8988T (cell line): ENCODE data around the gene GPR35.
"Not testable (repeated sequence)": the region's sequence is repeated elsewhere in the genome, so short reads cannot be mapped to it uniquely, and the experiment has no call there.

Source experiments
- DNase-seq: peaks from one replicate; pipeline ENCODE4 v3.0.0; 2011

GPR35 gene

DNA sequence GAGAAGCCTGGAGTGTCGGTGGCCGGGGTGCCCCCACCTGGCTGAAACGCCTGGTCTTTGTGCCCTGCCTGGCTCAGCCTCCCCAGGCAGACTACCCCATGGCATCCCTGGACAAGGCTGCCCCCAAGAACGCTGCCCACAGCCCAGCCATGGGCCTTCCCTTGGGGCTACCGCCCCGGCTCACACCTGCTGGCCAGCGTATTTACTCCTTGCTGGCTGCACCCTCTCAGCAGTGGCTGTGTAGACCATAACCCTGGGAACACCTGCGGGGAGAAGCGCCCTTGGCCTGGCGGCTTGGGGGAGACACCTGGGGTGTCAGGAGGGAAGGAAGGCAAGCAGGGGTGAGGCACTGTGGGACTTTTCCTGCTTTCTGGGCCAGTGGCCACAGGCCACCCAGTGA is 21.4 kb upstream of the GPR35 start:
- DNase-seq = no peak

DNA sequence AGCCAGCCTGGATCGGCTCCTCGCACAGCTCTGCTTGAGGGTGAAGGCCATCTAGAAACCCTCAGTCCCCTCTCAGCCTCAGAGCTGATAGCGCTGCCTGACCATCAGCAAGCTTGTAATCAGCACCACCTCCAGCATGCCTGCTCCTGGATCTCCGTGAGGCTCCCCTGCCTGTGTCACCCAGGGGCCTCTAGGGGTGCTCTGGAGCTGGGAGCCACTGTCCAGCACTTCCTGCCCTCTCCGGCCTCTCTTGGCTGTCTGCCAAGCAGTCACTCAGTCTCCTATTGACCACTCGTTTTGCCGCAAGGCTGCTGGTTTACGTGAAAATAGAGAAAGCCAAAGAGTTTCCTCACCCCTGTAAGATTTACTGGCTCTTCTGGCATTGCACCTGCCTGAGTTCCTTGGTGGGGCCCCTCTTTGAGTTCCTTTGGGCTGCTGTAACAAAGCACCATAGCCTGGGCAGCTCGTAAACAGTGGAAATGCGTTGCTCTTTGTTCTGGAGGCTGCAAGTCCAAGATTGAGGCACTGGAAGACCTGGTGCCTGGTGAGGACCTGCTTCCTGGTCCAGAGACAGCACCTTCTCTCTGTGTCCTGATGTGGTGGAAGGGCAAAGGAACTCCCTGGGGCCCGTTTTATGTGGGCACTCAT is 20.9 kb upstream of the GPR35 start:
- peak; percentile 98 for DNase-seq

DNA sequence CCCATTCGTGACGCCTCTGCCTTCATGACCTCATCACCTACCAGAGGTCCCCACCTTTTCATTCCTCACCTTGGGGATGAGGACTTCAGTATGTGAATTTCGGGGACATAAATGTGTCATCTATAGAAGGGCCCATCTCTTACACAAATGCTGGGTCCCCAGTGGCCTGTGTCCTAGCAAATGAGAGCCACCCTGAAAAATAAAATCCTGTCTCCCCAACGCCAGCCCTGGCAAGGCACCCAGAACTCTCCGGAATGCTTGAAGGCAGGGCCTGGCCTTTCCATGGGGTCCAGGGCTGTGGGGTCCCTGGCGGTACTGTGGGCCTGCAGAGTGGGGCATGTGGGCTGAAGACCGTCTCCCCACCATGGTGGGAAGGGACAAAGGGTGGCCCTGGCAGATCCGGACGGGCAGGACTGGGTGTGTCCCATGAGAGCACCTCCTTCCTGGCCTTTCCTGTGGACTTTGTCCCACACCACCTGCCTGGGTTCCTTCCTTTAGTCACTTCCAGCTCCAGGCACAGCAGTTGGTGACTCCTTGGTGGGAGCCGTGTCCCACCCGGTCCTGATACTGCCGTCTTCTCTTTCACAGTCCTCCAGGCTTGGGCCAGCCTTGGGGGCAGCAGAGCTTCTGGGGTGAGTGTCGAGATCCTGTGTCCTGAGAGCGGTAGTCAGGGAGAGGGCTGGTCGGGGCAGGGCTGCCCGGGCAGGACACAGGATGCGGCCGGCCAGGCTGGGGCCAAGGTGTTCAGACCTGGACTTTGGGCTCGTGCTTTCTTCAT is 20.2 kb upstream of the GPR35 start:
- DNase-seq = no peak

DNA sequence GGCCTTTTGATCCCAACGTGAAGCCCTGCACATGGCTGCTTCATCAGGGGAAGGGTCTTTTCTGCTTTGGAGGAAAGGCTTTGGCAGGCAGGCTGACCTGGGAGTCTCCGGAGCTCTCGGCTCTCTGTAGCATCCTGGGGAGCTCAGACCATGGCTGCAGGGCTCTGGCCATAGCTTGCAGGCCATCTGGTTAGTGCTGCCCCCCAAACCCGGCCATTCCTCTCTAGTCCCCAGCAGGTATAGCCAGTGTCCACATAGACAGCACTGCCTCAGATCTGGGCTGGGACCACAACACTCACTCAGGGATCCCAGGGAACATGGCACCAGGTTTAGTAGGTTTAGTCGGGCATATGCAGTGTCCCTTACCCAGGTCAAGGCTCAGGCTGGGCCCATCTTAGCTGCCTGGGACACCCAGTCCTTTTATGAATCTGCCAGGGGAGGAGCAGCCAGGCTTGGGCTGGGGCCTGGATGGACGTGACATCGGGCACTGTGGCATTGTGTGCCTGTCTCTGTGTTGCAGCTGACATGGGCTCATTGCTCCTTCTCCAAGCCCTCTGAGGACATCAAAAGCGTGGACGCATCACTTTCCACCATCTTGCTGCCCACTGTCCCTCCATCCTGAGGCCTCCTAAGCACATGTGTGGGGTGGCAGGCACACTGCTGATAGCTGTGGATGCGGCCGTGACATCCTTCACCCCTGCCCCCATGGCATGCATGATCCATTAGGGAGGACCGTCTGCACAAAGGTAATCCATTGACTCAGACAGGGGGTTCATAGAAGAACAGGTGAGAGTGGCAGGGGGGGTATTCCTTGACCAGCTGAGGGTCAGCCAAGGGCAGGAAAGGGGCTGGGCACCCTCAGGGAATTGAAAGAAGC is 19.2 kb upstream of the GPR35 start:
- DNase-seq = no peak

DNA sequence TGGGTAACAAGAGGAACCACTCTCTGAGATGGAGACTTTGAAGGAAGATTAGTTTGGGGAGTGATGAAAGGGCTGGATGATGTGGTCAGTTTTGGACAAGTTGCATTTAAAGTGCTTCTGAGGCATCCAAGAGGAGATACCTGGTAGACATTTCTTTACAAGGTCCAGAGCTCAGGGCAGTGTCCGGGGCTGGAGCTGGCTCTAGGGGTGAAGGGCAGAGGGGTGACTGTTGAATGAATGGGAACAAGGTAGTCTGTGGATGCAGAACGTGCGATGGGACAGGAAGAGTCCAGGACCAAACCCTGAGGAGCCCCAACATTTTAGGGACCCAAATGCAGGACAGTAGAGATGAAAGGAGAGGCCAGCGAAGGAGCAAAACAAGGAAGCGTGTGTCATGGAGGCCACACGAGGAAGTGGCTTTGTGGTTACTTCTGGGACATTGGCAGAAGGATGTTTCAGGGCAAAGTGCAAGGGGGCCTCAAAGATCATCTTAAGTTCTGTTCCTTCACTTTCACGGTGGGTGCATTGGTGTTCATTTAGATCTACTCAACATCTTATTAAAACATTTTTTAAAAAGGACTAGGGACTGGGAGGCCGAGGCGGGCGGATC is 13.6 kb upstream of the GPR35 start:
- peak; percentile 2 for DNase-seq

DNA sequence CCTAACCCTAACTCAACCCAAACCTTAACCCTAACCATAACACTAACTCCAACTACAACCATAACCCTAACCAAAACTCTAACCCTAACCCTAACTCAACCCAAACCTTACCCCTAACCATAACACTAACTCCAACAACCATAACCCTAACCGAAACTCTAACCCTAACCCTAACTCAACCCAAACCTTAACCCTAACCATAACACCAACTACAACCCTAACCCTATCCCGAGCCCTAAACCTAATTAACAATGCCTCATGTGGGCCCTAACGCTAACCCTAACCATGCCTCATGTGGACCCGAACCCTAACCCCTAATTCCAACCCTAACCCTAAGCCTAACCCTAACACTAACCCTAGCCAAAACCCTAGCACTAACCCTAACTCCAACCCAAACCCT is 11.5 kb upstream of the GPR35 start:
- DNase-seq = no peak

DNA sequence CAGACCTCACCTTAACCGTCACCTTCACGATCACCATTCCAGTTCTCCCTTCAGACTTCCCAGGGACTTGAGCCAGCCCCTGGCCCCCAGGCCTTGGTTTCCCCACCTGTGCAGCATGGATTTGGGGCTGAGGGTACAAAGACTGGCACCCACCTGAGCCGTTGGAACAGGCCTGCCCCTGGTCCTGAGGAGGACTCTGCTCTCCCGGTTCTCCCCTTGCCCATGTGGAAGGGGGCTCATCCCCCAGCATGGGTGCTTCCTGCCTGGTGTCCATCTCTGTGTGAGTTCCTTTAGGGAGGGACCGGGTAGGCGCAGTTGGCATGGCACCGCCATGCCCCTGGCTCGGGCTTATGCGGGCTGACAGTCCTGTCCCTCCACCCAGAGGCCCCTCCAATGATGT is 10.9 kb upstream of the GPR35 start:
- no peak for DNase-seq

DNA sequence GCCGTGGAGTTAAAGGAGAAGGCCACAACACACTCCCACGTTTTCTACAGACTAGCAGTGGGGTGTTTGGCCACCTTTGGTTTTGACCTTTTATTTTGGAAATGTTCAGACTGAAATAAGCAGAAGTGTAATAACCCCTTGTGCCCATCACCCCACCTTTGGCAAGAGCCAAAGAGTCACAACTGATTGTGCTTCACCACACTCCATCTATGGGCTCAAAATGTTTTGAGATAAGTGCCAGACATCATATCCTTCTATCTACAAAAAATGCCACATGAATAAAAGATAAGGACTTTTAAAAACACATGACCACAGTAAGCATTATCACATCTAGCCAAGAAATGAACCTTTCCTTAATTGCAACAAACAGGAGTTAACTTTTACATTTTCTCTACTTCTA is 9.9 kb upstream of the GPR35 start:
- DNase-seq = no peak

DNA sequence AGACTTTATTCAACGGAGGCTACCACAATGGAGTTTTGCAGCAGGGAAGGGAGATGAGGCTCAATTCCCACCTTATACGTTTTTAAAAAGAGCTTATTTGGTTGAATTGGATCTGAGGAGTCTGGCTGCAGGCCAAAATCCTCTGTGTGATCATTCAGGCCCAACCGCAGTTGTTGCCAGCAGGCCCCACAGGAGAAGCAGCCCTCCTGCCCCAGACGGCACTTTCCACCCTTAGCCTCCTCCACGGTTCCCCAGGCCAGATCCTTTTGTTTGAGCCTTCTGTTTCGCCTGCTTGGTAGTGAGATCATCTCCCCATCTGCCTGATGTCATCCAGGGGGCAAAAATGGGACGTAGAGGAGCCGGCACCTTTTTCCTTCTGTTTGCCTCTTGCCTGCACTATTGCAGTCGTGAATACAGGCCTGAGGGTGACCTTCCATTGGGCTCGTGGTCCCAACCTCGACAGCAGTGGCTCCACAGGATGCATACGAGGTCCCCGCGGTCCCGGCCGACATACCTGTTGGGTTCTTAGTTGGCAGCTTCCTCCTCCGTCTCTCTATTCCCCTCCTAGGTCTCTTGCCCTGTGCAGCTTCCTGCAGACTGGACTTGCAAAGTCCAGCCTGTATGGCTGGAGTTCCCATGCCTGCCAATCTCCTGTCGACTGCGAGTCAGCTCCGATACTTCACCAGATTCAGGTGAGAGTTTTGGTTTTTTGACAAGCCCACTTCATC is 9.3 kb upstream of the GPR35 start:
- DNase-seq = no peak

DNA sequence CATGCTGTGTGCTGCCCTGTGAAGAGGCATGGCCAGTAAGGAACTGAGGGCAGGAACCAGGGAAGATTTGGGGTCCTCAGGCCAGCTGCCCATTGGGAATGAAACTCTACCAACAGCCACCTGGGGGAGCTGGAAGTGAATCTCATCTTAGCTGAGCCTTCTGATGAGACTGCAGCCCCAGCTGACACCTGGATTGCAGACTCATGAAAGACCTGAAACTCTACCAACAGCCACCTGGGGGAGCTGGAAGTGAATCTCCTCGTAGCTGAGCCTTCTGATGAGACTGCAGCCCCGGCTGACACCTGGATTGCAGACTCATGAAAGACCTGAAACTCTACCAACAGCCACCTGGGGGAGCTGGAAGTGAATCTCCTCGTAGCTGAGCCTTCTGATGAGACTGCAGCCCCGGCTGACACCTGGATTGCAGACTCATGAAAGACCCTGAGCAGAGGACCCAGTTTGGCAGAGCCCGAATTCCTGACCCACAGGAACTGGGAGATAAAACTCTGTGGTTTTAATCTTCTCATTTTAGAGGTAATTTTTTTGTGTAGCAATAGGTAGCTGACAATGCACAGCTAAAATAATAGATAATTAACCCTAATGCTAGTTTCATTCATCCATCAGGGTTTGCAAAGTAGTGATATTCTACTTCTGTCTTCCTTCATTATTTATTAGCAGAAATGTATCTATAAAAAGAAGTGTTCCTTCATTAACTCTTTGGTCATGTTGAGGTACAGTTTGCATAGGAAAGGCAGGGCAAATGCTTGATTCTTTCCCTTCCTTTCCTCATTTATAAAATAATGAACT is 8.2 kb upstream of the GPR35 start:
- not testable (repeated sequence) for DNase-seq

DNA sequence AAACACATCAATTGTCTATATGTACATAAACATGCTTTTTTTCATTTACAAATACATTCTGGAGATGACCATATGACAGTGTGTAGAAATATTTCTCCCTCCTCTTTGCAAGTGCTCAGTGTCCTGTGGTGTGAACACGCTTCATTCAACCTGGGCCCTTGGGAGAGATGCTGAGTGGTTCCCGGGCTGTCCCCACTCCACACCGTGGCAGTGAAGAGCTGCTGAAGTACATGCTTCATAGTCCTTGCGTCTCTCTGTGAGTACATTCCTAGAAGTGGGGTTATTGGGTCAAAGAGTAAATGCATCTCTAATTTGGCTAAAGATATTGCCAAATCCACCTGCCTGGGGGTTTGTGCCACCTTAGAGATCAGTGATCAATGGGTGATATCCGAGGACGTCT is 6.5 kb upstream of the GPR35 start:
- no peak for DNase-seq

DNA sequence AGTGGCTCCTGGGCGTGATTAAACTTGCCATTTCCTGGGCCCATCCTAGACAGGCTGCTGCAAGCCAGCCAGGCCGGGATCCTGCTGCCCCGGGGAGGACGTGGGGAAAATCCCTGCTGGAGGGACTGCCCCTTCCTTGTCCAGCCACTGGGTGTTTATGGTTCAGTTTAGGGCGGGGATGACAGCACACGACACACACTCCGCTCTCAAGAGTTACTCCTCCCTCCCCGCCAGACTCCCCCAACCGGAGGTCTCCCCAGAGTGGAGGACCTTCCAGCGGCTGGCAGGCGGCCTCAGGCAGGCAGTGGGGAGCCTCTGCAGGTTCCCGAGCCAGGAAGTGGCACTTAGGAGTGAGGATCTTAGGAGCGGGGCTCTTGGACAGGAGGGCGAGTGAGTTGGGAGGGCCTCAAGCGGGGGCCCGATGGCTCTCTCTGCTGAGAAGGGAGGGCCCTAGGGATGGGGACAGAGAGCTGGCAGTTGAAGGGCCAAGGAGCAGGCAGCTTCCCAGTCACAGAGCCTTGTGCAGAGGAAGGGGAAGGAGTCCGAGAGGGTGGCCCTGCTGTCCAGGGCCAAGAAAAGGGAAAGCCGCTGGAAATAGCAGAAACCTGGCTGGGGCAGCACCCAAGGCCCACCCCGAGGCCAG is 5.7 kb upstream of the GPR35 start:
- peak; percentile 9 for DNase-seq

DNA sequence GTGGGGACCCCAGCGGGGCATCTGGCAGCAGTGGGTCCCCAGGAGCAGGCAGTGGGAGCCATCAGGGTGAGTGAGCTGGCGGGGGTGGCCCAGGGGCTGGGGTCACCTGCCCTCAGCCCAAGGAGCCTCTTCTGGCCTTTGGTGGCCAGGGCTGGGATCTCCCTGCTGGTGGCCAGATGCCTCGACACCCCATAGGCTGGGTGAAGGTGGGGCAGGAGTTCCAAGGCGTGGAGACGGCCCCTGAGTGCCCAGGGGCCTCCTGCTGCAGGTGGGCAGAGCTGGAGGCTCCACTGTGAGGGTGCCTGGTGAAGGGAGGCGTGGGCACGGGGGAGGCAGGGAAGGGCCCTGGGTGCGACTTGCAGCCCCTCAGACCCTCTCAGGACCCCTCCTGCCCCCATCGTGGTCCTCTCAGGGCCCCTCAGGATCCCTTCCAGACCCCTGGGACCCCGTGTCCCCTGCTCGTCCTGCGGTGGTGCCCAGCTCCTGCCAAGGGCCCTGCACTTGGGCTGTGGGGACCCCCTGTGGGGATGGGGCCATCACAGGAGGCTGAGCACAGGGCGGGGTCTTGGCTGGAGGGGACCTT is 5.0 kb upstream of the GPR35 start:
- peak; percentile 5 for DNase-seq

DNA sequence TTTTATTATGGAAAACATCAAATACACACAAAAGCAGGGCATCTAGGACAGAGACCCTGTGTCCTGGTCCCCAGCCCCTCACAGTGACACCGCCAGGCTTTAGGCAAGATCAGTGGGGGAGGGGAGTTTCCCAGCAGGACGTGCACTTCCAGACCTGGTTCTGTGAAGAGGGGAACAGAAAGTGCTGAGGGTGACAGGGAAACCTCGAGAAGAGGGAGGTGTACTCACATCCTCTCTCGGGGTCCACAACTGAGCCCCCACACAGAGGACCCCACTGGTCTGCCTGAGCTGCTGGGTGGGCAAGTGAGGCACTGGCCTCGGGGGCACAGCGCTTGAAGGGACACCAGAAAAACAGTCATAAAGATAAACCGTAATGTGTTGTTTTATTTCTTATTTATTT is 4.4 kb upstream of the GPR35 start:
- DNase-seq = peak; percentile 2

DNA sequence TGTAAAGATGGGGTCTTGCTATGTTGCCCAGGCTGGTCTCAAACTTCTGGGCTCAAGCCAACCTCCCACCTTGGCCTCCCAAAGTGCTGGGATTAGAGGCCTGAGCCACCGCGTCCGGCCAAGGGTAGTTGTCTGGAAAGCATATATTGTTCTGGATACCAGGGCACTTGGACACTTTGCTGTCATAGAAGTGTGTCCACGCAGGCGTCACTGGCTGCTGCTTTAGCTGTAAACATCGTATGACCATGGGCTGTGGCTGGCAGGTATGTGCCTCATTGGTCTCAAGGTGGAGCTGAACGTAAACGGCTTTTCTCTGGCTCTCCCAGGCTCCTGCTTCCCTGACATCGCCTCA is 3.2 kb upstream of the GPR35 start:
- DNase-seq = peak; percentile 1

DNA sequence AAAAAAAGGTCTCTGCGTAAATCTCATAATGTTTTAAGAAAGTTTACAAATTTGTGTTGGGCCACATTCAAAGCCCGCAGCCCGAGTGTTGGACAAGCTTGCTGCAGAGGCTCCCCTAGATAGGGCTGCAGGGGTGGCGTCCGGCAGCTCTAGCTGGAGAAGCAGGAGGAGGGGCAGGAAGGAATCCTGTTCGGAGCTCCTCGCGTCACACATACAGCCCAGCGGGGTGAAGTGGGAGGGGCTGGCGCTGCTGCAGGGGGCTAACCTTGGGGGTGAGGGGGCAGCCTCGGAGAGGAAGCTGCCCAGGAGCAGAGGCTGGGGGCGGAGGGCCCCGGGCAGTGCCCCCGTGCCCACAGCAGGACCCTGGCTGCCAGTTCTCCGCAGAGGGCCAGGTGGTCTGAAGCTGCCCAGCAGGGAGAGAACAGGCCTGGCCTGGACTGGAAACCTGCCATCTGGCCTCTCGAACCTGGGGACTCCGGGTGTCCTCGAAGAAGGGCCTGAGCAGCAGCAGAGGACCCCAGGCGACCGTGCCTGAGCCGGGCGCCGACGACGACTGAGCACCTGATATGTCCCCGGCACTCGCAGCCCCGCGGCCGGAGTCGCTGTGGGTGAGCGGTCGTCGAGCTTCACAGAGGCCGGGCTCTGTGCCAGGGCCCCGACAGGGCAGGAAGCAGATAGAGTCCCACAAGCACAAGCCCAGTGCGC is 2.6 kb upstream of the GPR35 start:
- DNase-seq = peak; percentile 6

DNA sequence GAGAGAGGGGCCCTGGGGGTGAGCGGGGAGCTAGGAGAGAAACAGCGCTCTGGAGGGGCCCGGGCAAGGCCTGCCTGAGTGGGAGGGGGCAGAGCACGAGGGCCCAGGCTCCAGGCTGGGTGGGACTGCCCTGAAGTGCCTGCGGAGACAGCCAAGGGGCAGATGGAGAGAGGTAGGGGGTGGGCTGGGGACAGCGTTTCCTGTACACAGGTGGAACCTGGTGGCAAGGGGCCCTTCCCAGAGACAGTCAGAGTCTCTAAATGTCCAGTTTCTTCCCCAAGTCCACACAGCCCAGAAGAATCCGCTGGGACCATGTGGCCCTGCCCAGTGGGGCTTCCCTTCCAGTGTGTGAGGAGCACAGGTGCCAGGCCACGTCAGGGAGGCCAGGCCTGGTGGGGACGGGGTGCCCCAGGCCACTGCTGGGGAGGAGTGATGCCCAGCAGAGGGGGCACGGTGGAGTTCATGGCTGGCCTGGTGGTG is 1.7 kb upstream of the GPR35 start:
- peak; percentile 4 for DNase-seq

DNA sequence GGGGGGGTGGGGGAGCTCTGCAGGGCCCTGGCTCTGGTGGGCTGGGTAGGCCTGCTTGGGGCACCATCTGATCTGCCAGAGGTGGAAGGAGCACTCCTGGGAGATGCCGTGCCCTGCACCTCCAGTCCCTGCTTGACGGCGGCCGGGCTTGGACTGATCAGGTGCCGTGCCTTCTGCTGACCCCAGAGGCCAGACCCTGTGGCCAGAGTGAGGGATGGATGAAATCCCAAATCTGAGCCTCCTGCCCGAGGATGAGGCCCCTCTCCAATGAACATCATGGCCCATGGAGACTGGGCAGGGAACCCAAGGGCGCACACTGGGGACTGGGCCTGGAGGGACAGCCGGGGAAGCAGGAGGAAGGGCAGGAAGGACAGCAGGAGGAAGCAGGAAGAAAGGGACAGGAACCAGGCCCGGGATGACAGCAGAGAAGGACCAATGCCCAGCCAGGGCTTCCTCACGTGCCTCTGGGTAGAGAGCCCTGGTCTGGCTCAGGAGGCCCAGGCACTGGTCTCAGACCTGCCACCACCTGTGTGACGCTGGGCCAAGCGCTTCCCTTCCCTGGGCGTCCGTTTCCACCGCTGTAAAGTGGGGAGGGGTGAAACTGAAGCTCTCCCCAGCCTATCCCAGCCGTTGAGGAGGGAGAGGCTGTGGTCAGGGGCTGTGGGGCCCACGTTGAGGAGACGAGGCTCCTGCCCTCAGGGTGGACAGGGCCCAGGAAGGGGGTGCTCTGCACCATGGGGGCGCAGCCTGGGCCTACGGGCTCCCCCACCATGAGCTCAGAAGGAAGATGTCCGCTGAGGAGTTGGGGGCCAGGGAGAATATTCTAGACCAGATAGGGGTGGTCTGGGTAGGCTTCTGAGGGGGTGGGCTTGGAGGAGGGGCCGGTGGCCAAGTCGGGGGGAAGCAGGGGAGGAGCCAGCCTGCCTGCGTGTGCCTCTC is 1.0 kb upstream of the GPR35 start:
- DNase-seq = peak; percentile 6
